ENCODE measurements around the gene KRT12. TPM values are rescaled to one million over a fixed set of nuclear protein-coding genes. Genes with fewer than 3 reads are reported as not detected.
A peak's percentile ranks its signal among the peaks of the same experiment; 100 is the strongest.

KRT12 gene
- polyA plus RNA-seq, 1 donor (not counting 4 experiments of a cell fraction or from before 2014, with no cell fraction given), result not detected

- H4K20me1 ChIP-seq (ENCODE audit: control insufficient read depth, extremely low read depth, insufficient read depth, low read length), result no peaks in the 10 kb centered on the region
- no peaks in the 10 kb centered on the region for H3K36me3 ChIP-seq (ENCODE audit: control insufficient read depth in 2 of 2, extremely low read depth in 1 of 2, insufficient read depth in 2 of 2, low read length in 2 of 2)
- H3K9me3 ChIP-seq (ENCODE audit: control insufficient read depth, low read depth, low read length), result no peaks in the 10 kb centered on the region
- peaks cover 32% of the 10 kb centered on the region for H3K4me1 ChIP-seq (ENCODE audit: control insufficient read depth, extremely low read depth, insufficient read depth, low read length)
- H2AFZ ChIP-seq (ENCODE audit: control insufficient read depth, low read length), result no peak overlapping the region
- no peak overlapping the region for H3K4me3 ChIP-seq (ENCODE audit: control insufficient read depth in 2 of 3, extremely low read depth in 1 of 3, insufficient read depth in 2 of 3, low read depth in 1 of 3, low read length in 3 of 3)
- no peak overlapping the region for H3K9ac ChIP-seq (ENCODE audit: control insufficient read depth, extremely low read depth, insufficient read depth, low read length)
- DNase-seq (ENCODE audit: low read depth, low spot score) (no peak), FAIRE-seq (no peak)
- no peak overlapping the region for H3K4me2 ChIP-seq (ENCODE audit: control insufficient read depth, extremely low read depth, insufficient read depth, low read depth, low read length)
- H3K79me2 ChIP-seq (ENCODE audit: control insufficient read depth, insufficient read depth, low read length), result no peaks in the 10 kb centered on the region
- H3K27ac ChIP-seq (ENCODE audit: control insufficient read depth, insufficient read depth, low read length), result no peak overlapping the region
- no peaks in the 10 kb centered on the region for H3K9me1 ChIP-seq (ENCODE audit: control insufficient read depth, extremely low read depth, insufficient read depth, low read length)
- H3K27me3 ChIP-seq (ENCODE audit: control insufficient read depth, extremely low read depth, insufficient read depth, low read length), result no peaks in the 10 kb centered on the region
- dilution Hi-C loops (cut with MboI; ENCODE audit: extremely low pct_ligation_motif_present, low sequenced_read_pairs), result no loop called here
- TF ChIP-seq, protein P1, sequence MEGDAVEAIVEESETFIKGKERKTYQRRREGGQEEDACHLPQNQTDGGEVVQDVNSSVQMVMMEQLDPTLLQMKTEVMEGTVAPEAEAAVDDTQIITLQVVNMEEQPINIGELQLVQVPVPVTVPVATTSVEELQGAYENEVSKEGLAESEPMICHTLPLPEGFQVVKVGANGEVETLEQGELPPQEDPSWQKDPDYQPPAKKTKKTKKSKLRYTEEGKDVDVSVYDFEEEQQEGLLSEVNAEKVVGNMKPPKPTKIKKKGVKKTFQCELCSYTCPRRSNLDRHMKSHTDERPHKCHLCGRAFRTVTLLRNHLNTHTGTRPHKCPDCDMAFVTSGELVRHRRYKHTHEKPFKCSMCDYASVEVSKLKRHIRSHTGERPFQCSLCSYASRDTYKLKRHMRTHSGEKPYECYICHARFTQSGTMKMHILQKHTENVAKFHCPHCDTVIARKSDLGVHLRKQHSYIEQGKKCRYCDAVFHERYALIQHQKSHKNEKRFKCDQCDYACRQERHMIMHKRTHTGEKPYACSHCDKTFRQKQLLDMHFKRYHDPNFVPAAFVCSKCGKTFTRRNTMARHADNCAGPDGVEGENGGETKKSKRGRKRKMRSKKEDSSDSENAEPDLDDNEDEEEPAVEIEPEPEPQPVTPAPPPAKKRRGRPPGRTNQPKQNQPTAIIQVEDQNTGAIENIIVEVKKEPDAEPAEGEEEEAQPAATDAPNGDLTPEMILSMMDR (optimal IDR thresholded peaks at IDR 0.05 in 1 of 3, IDR thresholded peaks at IDR 0.05 in 1 of 3, conservative IDR thresholded peaks at IDR 0.05 in 1 of 3; ENCODE audit: extremely low read depth in 1 of 3, insufficient read depth in 2 of 3, low read length in 3 of 3), result no peak
- TF ChIP-seq EZH2 (IDR thresholded peaks at IDR 0.05; ENCODE audit: low read length), result no peak
Measured at GRCh38 chr17:40905370-40905769, 38.3 kb upstream of the KRT12 start.

- no peak for FAIRE-seq
- H3K4me3 ChIP-seq (ENCODE audit: control insufficient read depth in 2 of 3, extremely low read depth in 1 of 3, insufficient read depth in 2 of 3, low read depth in 1 of 3, low read length in 3 of 3), result no peak overlapping the region
Measured at GRCh38 chr17:40903129-40903847, 36.3 kb upstream of the KRT12 start.

More at GRCh38 chr17:40903129-40903847, 36.3 kb upstream of the KRT12 start:
- H3K36me3 ChIP-seq (ENCODE audit: control insufficient read depth in 2 of 2, extremely low read depth in 1 of 2, insufficient read depth in 2 of 2, low read length in 2 of 2), result no peaks in the 10 kb centered on the region
- H3K27ac ChIP-seq (ENCODE audit: control insufficient read depth, insufficient read depth, low read length), result peak overlapping the region; percentile 27
- TF ChIP-seq, protein P1 (optimal IDR thresholded peaks at IDR 0.05 in 1 of 3, IDR thresholded peaks at IDR 0.05 in 1 of 3, conservative IDR thresholded peaks at IDR 0.05 in 1 of 3; ENCODE audit: extremely low read depth in 1 of 3, insufficient read depth in 2 of 3, low read length in 3 of 3), result no peak
- TF ChIP-seq EZH2 (IDR thresholded peaks at IDR 0.05; ENCODE audit: low read length), result no peak
- peak overlapping the region; percentile 7 for H3K4me2 ChIP-seq (ENCODE audit: control insufficient read depth, extremely low read depth, insufficient read depth, low read depth, low read length)
- no peak overlapping the region for H3K9ac ChIP-seq (ENCODE audit: control insufficient read depth, extremely low read depth, insufficient read depth, low read length)
- no peaks in the 10 kb centered on the region for H3K79me2 ChIP-seq (ENCODE audit: control insufficient read depth, insufficient read depth, low read length)
- dilution Hi-C loops (cut with MboI; ENCODE audit: extremely low pct_ligation_motif_present, low sequenced_read_pairs), result no loop called here
- no peaks in the 10 kb centered on the region for H3K9me3 ChIP-seq (ENCODE audit: control insufficient read depth, low read depth, low read length)
- H3K27me3 ChIP-seq (ENCODE audit: control insufficient read depth, extremely low read depth, insufficient read depth, low read length), result no peaks in the 10 kb centered on the region
- no peak overlapping the region for H2AFZ ChIP-seq (ENCODE audit: control insufficient read depth, low read length)
- H3K4me1 ChIP-seq (ENCODE audit: control insufficient read depth, extremely low read depth, insufficient read depth, low read length), result peaks cover 20% of the 10 kb centered on the region
- H3K9me1 ChIP-seq (ENCODE audit: control insufficient read depth, extremely low read depth, insufficient read depth, low read length), result no peaks in the 10 kb centered on the region
- no peak for DNase-seq (ENCODE audit: low read depth, low spot score)
- no peaks in the 10 kb centered on the region for H4K20me1 ChIP-seq (ENCODE audit: control insufficient read depth, extremely low read depth, insufficient read depth, low read length)
